Measurements from ENCODE around the gene PPP1R3G.

The PPP1R3G gene

GRCh38 chr6:5072440-5072839, 12.7 kb upstream of the PPP1R3G start:
- no peak for DNase-seq (ENCODE audit: low spot score)

GRCh38 chr6:5073992-5074391, 11.1 kb upstream of the PPP1R3G start:
- no peak for DNase-seq (ENCODE audit: low spot score)

GRCh38 chr6:5076931-5077330, 8.2 kb upstream of the PPP1R3G start:
- no peak for DNase-seq (ENCODE audit: low spot score)

- DNase-seq (ENCODE audit: low spot score), result peak; percentile 11
Measured at GRCh38 chr6:5078121-5078669, 6.9 kb upstream of the PPP1R3G start.

GRCh38 chr6:5079692-5080091, 5.4 kb upstream of the PPP1R3G start:
- DNase-seq (ENCODE audit: low spot score), result no peak

GRCh38 chr6:5080574-5080973, 4.6 kb upstream of the PPP1R3G start:
- DNase-seq (ENCODE audit: low spot score), result no peak

- no peak for DNase-seq (ENCODE audit: low spot score)
Measured at GRCh38 chr6:5081182-5081581, 4.0 kb upstream of the PPP1R3G start.

GRCh38 chr6:5081955-5082354, 3.2 kb upstream of the PPP1R3G start:
- no peak for DNase-seq (ENCODE audit: low spot score)

GRCh38 chr6:5082487-5083306, 2.4 kb upstream of the PPP1R3G start:
- peak; percentile 47 for DNase-seq (ENCODE audit: low spot score)

- DNase-seq (ENCODE audit: low spot score), result no peak
Measured at GRCh38 chr6:5083307-5083583, 1.9 kb upstream of the PPP1R3G start.

- DNase-seq (ENCODE audit: low spot score), result no peak
Measured at GRCh38 chr6:5083813-5084359, 1.3 kb upstream of the PPP1R3G start.

GRCh38 chr6:5084360-5084780, 771 bp upstream of the PPP1R3G start:
- DNase-seq (ENCODE audit: low spot score), result no peak

GRCh38 chr6:5085648-5086293, 630 bp downstream of the PPP1R3G start:
- DNase-seq (ENCODE audit: low spot score), result no peak

GRCh38 chr6:5086294-5086890, 1.3 kb downstream of the PPP1R3G start:
- no peak for DNase-seq (ENCODE audit: low spot score)

GRCh38 chr6:5087389-5087788, 2.2 kb downstream of the PPP1R3G start:
- DNase-seq (ENCODE audit: low spot score), result no peak

- DNase-seq (ENCODE audit: low spot score), result no peak
Measured at GRCh38 chr6:5088780-5089179, 3.6 kb downstream of the PPP1R3G start.

- no peak for DNase-seq (ENCODE audit: low spot score)
Measured at GRCh38 chr6:5089481-5090438, 4.6 kb downstream of the PPP1R3G start.

- DNase-seq (ENCODE audit: low spot score), result no peak
Measured at GRCh38 chr6:5090603-5091002, 5.5 kb downstream of the PPP1R3G start.

GRCh38 chr6:5091210-5092069, 6.3 kb downstream of the PPP1R3G start:
- no peak for DNase-seq (ENCODE audit: low spot score)

GRCh38 chr6:5093231-5094015, 8.3 kb downstream of the PPP1R3G start:
- no peak for DNase-seq (ENCODE audit: low spot score)
